H9 (cell line): Measurements from ENCODE around the gene FAM240A. TPM values are rescaled to one million over a fixed set of nuclear protein-coding genes. Genes with fewer than 3 reads are reported as not detected.

ENCODE experiments used
- DNase-seq: peaks from one replicate; pipeline ENCODE4 v3.0.0-alpha.2; 2017
- H2AFZ ChIP-seq: one replicate; pipeline ENCODE4 v1.6.1; 2013; ENCODE audit warnings: mild to moderate bottlenecking, low read length, control low read depth, moderate library complexity
- H2AK5ac ChIP-seq: 2 replicates; pipeline ENCODE4 v1.6.1; 2013; ENCODE audit warnings: low read length, control low read depth, mixed read lengths; ENCODE audit not compliant: insufficient read length
- H2BK120ac ChIP-seq: one replicate; pipeline ENCODE4 v1.6.1; 2013; ENCODE audit warnings: low read depth, mild to moderate bottlenecking, low read length, control low read depth, inconsistent platforms; ENCODE audit not compliant: poor library complexity, severe bottlenecking
- H2BK12ac ChIP-seq: 2 replicates; pipeline ENCODE4 v1.6.1; 2013; ENCODE audit warnings: low read length, control low read depth, mixed read lengths, low read depth; ENCODE audit not compliant: insufficient read length
- H2BK15ac ChIP-seq: 2 replicates; pipeline ENCODE4 v1.6.1; 2013; ENCODE audit warnings: low read depth, low read length, control low read depth
- H2BK20ac ChIP-seq: one replicate; pipeline ENCODE4 v1.6.1; 2013; ENCODE audit warnings: low read depth, mild to moderate bottlenecking, low read length, control low read depth, inconsistent platforms; ENCODE audit not compliant: poor library complexity, severe bottlenecking
- H2BK5ac ChIP-seq: 2 replicates; pipeline ENCODE4 v1.6.1; 2013; ENCODE audit warnings: low read length, control low read depth, mixed read lengths; ENCODE audit not compliant: insufficient read length
- H3K14ac ChIP-seq: 2 replicates; pipeline ENCODE4 v1.6.1; 2013; ENCODE audit warnings: low read length, control low read depth; ENCODE audit not compliant: insufficient read depth
- H3K18ac ChIP-seq: 2 replicates; pipeline ENCODE4 v1.6.1; 2013; ENCODE audit warnings: low read depth, mild to moderate bottlenecking, mixed read lengths, low read length, control low read depth; ENCODE audit not compliant: insufficient read length
- H3K23ac ChIP-seq: 2 replicates; pipeline ENCODE4 v1.6.1; 2013; ENCODE audit warnings: low read length, control low read depth, mixed read lengths, low read depth; ENCODE audit not compliant: insufficient read length
- H3K23me2 ChIP-seq: 2 replicates; pipeline ENCODE4 v1.6.1; 2013; ENCODE audit warnings: low read depth, mild to moderate bottlenecking, mixed read lengths, low read length, control low read depth; ENCODE audit not compliant: insufficient read length, poor library complexity, severe bottlenecking
- H3K27ac ChIP-seq: 2 replicates; pipeline ENCODE4 v1.5.1; 2013; ENCODE audit warnings: low read length, control low read depth, mixed read lengths, low read depth; ENCODE audit not compliant: insufficient read length
- H3K27me3 ChIP-seq: 2 replicates; pipeline ENCODE4 v1.6.1; 2013; ENCODE audit warnings: low read length, control low read depth, inconsistent platforms; ENCODE audit not compliant: insufficient read depth
- H3K4ac ChIP-seq: 2 replicates; pipeline ENCODE4 v1.6.1; 2013; ENCODE audit warnings: low read depth, mild to moderate bottlenecking, control low read depth, inconsistent platforms, low read length, moderate library complexity
- H3K4me1 ChIP-seq: 2 replicates; pipeline ENCODE4 v1.6.1; 2013; ENCODE audit warnings: low read length, control low read depth, inconsistent platforms; ENCODE audit not compliant: insufficient read depth
- H3K4me2 ChIP-seq: 2 replicates; pipeline ENCODE4 v1.6.1; 2013; ENCODE audit warnings: low read length, control low read depth, mixed read lengths; ENCODE audit not compliant: insufficient read length, insufficient read depth
- H3K56ac ChIP-seq: 2 replicates; pipeline ENCODE4 v1.6.1; 2013; ENCODE audit warnings: low read depth, mild to moderate bottlenecking, mixed read lengths, low read length, control low read depth; ENCODE audit not compliant: insufficient read length
- H3K79me1 ChIP-seq: 2 replicates; pipeline ENCODE4 v1.6.1; 2013; ENCODE audit warnings: low read depth, mild to moderate bottlenecking, moderate library complexity, low read length, control low read depth, inconsistent platforms; ENCODE audit not compliant: insufficient read depth, poor library complexity, severe bottlenecking
- H3K79me2 ChIP-seq: 2 replicates; pipeline ENCODE4 v1.6.1; 2013; ENCODE audit warnings: low read length, control low read depth, inconsistent platforms; ENCODE audit not compliant: insufficient read depth
- H3K9ac ChIP-seq: 2 replicates; pipeline ENCODE4 v1.6.1; 2013; ENCODE audit warnings: low read length, control low read depth, mixed read lengths; ENCODE audit not compliant: insufficient read length; ENCODE audit errors: extremely low read depth
- H3K9me3 ChIP-seq: one replicate; pipeline ENCODE4 v1.6.1; 2013; ENCODE audit warnings: low read depth, low read length, inconsistent platforms; ENCODE audit not compliant: control insufficient read depth
- H3T11ph ChIP-seq: one replicate; pipeline ENCODE4 v1.6.1; 2013; ENCODE audit warnings: mild to moderate bottlenecking, low read length, control low read depth, inconsistent platforms
- H4K20me1 ChIP-seq: one replicate; pipeline ENCODE4 v1.6.1; 2013; ENCODE audit not compliant: control insufficient read depth, insufficient read length, insufficient read depth
- H4K5ac ChIP-seq: 2 replicates; pipeline ENCODE4 v1.6.1; 2013; ENCODE audit warnings: low read depth, mild to moderate bottlenecking, mixed read lengths, low read length, control low read depth; ENCODE audit not compliant: insufficient read length
- H4K8ac ChIP-seq: replicated peaks from 2 replicates; pipeline ENCODE4 v1.6.1; 2013; ENCODE audit warnings: low read length, control low read depth, mixed read lengths, low read depth; ENCODE audit not compliant: insufficient read length
- H4K91ac ChIP-seq: 2 replicates; pipeline ENCODE4 v1.6.1; 2013; ENCODE audit warnings: low read depth, mild to moderate bottlenecking, moderate library complexity, mixed read lengths, low read length, control low read depth; ENCODE audit not compliant: insufficient read length
- H3K27ac Mint-ChIP-seq, 3 experiments: 2 replicates in 2 of 3; 3 replicates in 1 of 3; pipeline ENCODE4 v1.8.0; 2020 to 2021; ENCODE audit warnings: mixed read lengths in 3 of 3, mild to moderate bottlenecking in 1 of 3, moderate library complexity in 1 of 3
- H3K27me3 Mint-ChIP-seq: 2 replicates; pipeline ENCODE4 v1.8.0; 2021; ENCODE audit warnings: low read depth, mild to moderate bottlenecking, moderate library complexity, mixed read lengths
- H3K36me3 Mint-ChIP-seq, 3 experiments: 2 replicates in 2 of 3; 3 replicates in 1 of 3; pipeline ENCODE4 v1.8.0; 2020 to 2021; ENCODE audit warnings: low read depth in 3 of 3, mixed read lengths in 3 of 3; ENCODE audit not compliant: insufficient read depth in 1 of 3
- H3K4me1 Mint-ChIP-seq, 2 experiments: 2 replicates each; pipeline ENCODE4 v1.8.0; 2020; ENCODE audit warnings: mixed read lengths in 2 of 2
- H3K4me3 Mint-ChIP-seq, 2 experiments: 2 replicates in 1 of 2; 3 replicates in 1 of 2; pipeline ENCODE4 v1.8.0; 2020 to 2021; ENCODE audit warnings: mild to moderate bottlenecking in 2 of 2, mixed read lengths in 2 of 2, moderate library complexity in 1 of 2
- H3K9me3 Mint-ChIP-seq, 2 experiments: 2 replicates in 1 of 2; 3 replicates in 1 of 2; pipeline ENCODE4 v1.8.0; 2020; ENCODE audit warnings: mild to moderate bottlenecking in 2 of 2, mixed read lengths in 2 of 2, moderate library complexity in 1 of 2
- WGBS: extraction: QIAGEN DNeasy Blood & Tissue Kit; methylation state at CpG from one replicate; pipeline ENCODE4 v1.1.7; 2013; ENCODE audit warnings: missing lambda C conversion rate, low lambda C conversion rate, mixed read lengths; ENCODE audit not compliant: insufficient read length; ENCODE audit errors: extremely low coverage; 5-methylcytosine and 5-hydroxymethylcytosine counted together
- total RNA-seq: library from RNA; stranded (reverse); gene quantifications from 2 replicates; pipeline ENCODE4 v1.2.1, GENCODE V29; 2021
- TF ChIP-seq, protein P1 (sequence below): fragments of 200-600 bp; sonication (generic); conservative IDR thresholded peaks from 3 replicates; pipeline ENCODE4 v1.8.0; 2021; ENCODE audit warnings: antibody characterized with exemption, mild to moderate bottlenecking

Gene FAM240A
- total RNA-seq, 1 experiment from 2014 or later = 0.11 TPM

DNA sequence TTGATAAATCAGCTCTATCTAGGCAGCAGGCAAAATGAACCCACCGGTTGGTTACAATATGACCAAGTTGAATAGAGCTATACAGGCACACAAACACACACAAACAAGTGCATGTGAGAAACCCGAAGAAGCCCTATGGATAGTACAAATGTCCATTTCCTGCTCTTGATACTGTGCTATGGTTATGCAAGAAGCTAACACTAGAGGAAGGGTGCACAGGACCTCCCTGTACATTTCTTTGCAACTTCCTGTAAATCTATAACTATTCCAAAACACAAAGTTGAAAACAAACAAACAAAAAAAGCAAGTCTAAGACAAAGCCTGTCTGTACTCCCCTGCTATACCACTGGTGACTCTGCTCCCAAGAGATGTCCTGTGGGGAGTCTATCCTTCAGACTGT, 8.2 kb upstream of the FAM240A start:
- Histone ChIP-seq H3K23ac (no peak overlapping the region), H4K91ac (no peak overlapping the region), H3K14ac (no peak overlapping the region), H4K5ac (no peak overlapping the region), H3K23me2 (no peaks in the 10 kb centered on the region), H3K79me2 (no peaks in the 10 kb centered on the region), H3K4me2 (no peak overlapping the region), H2BK15ac (no peak overlapping the region), H2AK5ac (no peak overlapping the region), H3K9me3 (no peaks in the 10 kb centered on the region), H4K20me1 (no peaks in the 10 kb centered on the region), H2BK5ac (no peak overlapping the region), H3K9ac (no peak overlapping the region), H4K8ac (no peak overlapping the region), H3K27me3 (no peaks in the 10 kb centered on the region), H2BK12ac (no peak overlapping the region), H3K79me1 (no peaks in the 10 kb centered on the region), H2BK20ac (no peak overlapping the region), H2AFZ (no peak overlapping the region), H3K56ac (no peak overlapping the region), H3K18ac (no peak overlapping the region), H3K4me1 (peaks cover 16% of the 10 kb centered on the region), H3K4ac (no peak overlapping the region), H2BK120ac (no peak overlapping the region), H3T11ph (no peak overlapping the region), H3K27ac (no peak overlapping the region)
- TF ChIP-seq, protein P1, sequence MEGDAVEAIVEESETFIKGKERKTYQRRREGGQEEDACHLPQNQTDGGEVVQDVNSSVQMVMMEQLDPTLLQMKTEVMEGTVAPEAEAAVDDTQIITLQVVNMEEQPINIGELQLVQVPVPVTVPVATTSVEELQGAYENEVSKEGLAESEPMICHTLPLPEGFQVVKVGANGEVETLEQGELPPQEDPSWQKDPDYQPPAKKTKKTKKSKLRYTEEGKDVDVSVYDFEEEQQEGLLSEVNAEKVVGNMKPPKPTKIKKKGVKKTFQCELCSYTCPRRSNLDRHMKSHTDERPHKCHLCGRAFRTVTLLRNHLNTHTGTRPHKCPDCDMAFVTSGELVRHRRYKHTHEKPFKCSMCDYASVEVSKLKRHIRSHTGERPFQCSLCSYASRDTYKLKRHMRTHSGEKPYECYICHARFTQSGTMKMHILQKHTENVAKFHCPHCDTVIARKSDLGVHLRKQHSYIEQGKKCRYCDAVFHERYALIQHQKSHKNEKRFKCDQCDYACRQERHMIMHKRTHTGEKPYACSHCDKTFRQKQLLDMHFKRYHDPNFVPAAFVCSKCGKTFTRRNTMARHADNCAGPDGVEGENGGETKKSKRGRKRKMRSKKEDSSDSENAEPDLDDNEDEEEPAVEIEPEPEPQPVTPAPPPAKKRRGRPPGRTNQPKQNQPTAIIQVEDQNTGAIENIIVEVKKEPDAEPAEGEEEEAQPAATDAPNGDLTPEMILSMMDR = no peak
- Mint-ChIP-seq H3K4me3 (no peak overlapping the region), H3K27me3 (no peaks in the 10 kb centered on the region), H3K36me3 (no peaks in the 10 kb centered on the region), H3K27ac (peak overlapping the region in 1 of 3 experiments; percentile 34; a peak in 2 of 7 replicates), H3K4me1 (peaks cover 50 to 54% of the 10 kb centered on the region in 2 experiments), H3K9me3 (no peaks in the 10 kb centered on the region)
- no CpG with 5 or more reads among the region's 2 CpGs for WGBS
- no peak for DNase-seq
